Gastrocnemius medialis (tissue), 4 donors: Measurements from ENCODE around the gene ADIRF. TPM values are rescaled to one million over a fixed set of nuclear protein-coding genes. Genes with fewer than 3 reads are reported as not detected.
"Not testable (repeated sequence)": the region's sequence is repeated elsewhere in the genome, so short reads cannot be mapped to it uniquely, and the experiment has no call there.

ENCODE experiments used
- ATAC-seq, 2 donors: fragments of 150-250 bp; one replicate each; pipeline ENCODE4 v1.9.1; 2016
- DNase-seq, 2 donors: peaks; one replicate each; pipeline ENCODE4 v3.0.0-alpha.2; 2019
- H3K27ac ChIP-seq, 4 donors: fragments of 200-600 bp; sonication (generic); 1 replicate in 1 of 4; 2 replicates in 3 of 4; pipeline ENCODE4 v1.5.1; 2016 to 2018; ENCODE audit warnings: mild to moderate bottlenecking in 2 of 4, moderate library complexity in 1 of 4
- H3K27me3 ChIP-seq, 3 donors: fragments of 200-600 bp; sonication (generic) in 2 of 3; 1 replicate in 1 of 3; 2 replicates in 2 of 3; pipeline versions ENCODE4 v1.5.1 to v1.6.0; 2016 to 2019; ENCODE audit warnings: mild to moderate bottlenecking in 1 of 3, moderate library complexity in 1 of 3
- H3K36me3 ChIP-seq, 2 donors: fragments of 200-600 bp; sonication (generic) in 1 of 2; one replicate each; pipeline ENCODE4 v1.5.1; 2017 to 2018
- H3K4me1 ChIP-seq, 2 donors: fragments of 200-600 bp; sonication (generic) in 1 of 2; one replicate each; pipeline ENCODE4 v1.5.1; 2016 to 2017; ENCODE audit warnings: mild to moderate bottlenecking in 2 of 2
- H3K4me3 ChIP-seq, 4 donors: fragments of 200-600 bp; sonication (generic) in 3 of 4; 1 replicate in 1 of 4; 2 replicates in 3 of 4; pipeline ENCODE4 v1.5.1; 2016 to 2019; ENCODE audit warnings: mild to moderate bottlenecking in 2 of 4
- H3K9me3 ChIP-seq, 3 donors: fragments of 200-600 bp; sonication (generic) in 2 of 3; 1 replicate in 1 of 3; 2 replicates in 2 of 3; pipeline ENCODE4 v1.5.1; 2016 to 2019
- POLR2A ChIP-seq, 2 donors: fragments of 450-650 bp; IDR thresholded peaks; one replicate each; pipeline ENCODE4 v1.6.1; 2017; ENCODE audit warnings: antibody characterized with exemption in 2 of 2, mild to moderate bottlenecking in 2 of 2, moderate library complexity in 2 of 2
- in situ Hi-C, 4 donors: fragments of 200-750 bp; cut with MboI; loops; one replicate each; pipeline versions ENCODE4 v1.15.0 to v1.8.0; 2017; ENCODE audit warnings: low sequenced_read_pairs in 4 of 4
- intact Hi-C: fragments of 100-400 bp; cut with DNase I; formaldehyde crosslinking; loops from one replicate; pipeline ENCODE4 v1.15.1; 2023; ENCODE audit warnings: low total_unique reads
- total RNA-seq, 4 donors: library from RNA; depleted of rRNA; stranded (reverse); fragments of >200 nt; gene quantifications; one replicate each; pipeline versions ENCODE4 v1.1.0 to v1.2.3, GENCODE V29; 2016
- TF ChIP-seq, protein P1 (sequence below), 5 experiments: fragments of 450-650 bp in 3 of 5; fragments of 200-600 bp in 2 of 5; sonication (generic) in 2 of 5; IDR thresholded peaks in 4 of 5; conservative IDR thresholded peaks in 1 of 5; 1 replicate in 4 of 5; 2 replicates in 1 of 5; pipeline ENCODE4 v1.5.1; 2016 to 2019; ENCODE audit warnings: antibody characterized with exemption in 5 of 5, mild to moderate bottlenecking in 3 of 5, moderate library complexity in 3 of 5

Gene ADIRF
- total RNA-seq, 4 donors from 2014 or later = 20.1 to 51.2 (median 31.0) TPM

- H3K4me3 ChIP-seq = no peak overlapping the region
- no peaks in the 10 kb centered on the region for H3K9me3 ChIP-seq
- no peak for ATAC-seq
- in situ Hi-C loops (loop anchor here in 1 of 4 donors (25.0 kb wide), 1 partner anchor 155 kb away; the partner anchor contains the start of genes GLUD1 and SHLD2), intact Hi-C loops (no loop called here)
- H3K27ac ChIP-seq = no peak overlapping the region
- peaks cover 0 to 5% of the 10 kb centered on the region in 2 donors for H3K36me3 ChIP-seq
- TF ChIP-seq POLR2A (IDR thresholded peaks at IDR 0.05) = no peak
- TF ChIP-seq, protein P1, sequence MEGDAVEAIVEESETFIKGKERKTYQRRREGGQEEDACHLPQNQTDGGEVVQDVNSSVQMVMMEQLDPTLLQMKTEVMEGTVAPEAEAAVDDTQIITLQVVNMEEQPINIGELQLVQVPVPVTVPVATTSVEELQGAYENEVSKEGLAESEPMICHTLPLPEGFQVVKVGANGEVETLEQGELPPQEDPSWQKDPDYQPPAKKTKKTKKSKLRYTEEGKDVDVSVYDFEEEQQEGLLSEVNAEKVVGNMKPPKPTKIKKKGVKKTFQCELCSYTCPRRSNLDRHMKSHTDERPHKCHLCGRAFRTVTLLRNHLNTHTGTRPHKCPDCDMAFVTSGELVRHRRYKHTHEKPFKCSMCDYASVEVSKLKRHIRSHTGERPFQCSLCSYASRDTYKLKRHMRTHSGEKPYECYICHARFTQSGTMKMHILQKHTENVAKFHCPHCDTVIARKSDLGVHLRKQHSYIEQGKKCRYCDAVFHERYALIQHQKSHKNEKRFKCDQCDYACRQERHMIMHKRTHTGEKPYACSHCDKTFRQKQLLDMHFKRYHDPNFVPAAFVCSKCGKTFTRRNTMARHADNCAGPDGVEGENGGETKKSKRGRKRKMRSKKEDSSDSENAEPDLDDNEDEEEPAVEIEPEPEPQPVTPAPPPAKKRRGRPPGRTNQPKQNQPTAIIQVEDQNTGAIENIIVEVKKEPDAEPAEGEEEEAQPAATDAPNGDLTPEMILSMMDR (IDR thresholded peaks at IDR 0.05 in 4 of 5, conservative IDR thresholded peaks at IDR 0.05 in 1 of 5) = no peak
- no peaks in the 10 kb centered on the region for H3K27me3 ChIP-seq
- H3K4me1 ChIP-seq = no peaks in the 10 kb centered on the region
- no peak for DNase-seq
Observed at GRCh38 chr10:86932674-86933073, 35.6 kb upstream of the ADIRF start.

- H3K4me1 ChIP-seq, intact Hi-C loops, H3K4me3 ChIP-seq, H3K27ac ChIP-seq, DNase-seq, ATAC-seq, H3K9me3 ChIP-seq, H3K36me3 ChIP-seq, H3K27me3 ChIP-seq: not testable (repeated sequence)
- in situ Hi-C loops = loop anchor here in 1 of 4 donors (25.0 kb wide), 1 partner anchor 153 kb away; the partner anchor contains the start of genes GLUD1 and SHLD2
Observed at GRCh38 chr10:86934162-86934711, 34.0 kb upstream of the ADIRF start.

GRCh38 chr10:86936661-86937501 is 31.4 kb upstream of the ADIRF start:
- DNase-seq (no peak), ATAC-seq (no peak)
- intact Hi-C loops (loop anchor here (5.0 kb wide), 1 partner anchor 210 kb away; no protein-coding TSS in a partner anchor), in situ Hi-C loops (loop anchor here in 1 of 4 donors (25.0 kb wide), 1 partner anchor 150 kb away; the partner anchor contains the start of genes GLUD1 and SHLD2)
- H3K4me3 ChIP-seq = no peak overlapping the region
- H3K4me1 ChIP-seq = peaks cover 0 to 5% of the 10 kb centered on the region in 2 donors
- H3K36me3 ChIP-seq = no peaks in the 10 kb centered on the region
- TF ChIP-seq, protein P1 (IDR thresholded peaks at IDR 0.05 in 4 of 5, conservative IDR thresholded peaks at IDR 0.05 in 1 of 5) = no peak
- no peak for TF ChIP-seq POLR2A (IDR thresholded peaks at IDR 0.05)
- H3K27me3 ChIP-seq = no peaks in the 10 kb centered on the region
- no peaks in the 10 kb centered on the region for H3K9me3 ChIP-seq
- no peak overlapping the region for H3K27ac ChIP-seq

DNA sequence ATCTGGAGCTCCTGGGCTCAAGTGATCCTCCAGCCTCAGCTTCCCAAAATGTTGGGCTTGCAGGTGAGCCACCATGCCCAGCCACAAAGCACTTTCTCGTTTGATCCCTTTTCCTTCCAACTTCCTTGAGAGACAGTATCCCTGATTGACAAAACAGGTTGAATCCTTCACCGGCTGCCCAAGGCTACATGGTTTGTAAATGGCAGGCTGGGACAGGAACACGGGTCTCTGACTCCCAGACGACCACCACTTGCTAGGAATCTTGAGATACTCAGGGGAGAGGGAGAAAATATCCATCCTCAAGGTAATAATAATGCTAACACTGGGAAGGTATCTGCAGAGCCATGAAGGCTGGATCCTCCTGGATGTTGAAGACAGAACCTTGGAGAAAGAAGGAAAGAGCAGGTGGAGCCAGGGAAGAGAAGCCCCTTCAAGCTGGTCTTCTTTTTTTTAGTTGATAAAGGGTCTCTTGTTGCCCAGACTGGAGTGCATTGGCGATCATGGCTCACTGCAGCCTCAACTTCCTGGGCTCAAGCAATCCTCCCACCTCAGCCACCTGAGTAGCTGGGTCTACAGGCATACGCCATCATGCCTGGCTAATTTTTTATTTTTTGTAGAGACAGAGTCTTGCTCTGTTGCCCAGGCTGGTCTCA is 30.7 kb upstream of the ADIRF start:
- no peak overlapping the region for H3K27ac ChIP-seq
- H3K4me1 ChIP-seq = peaks cover 0 to 5% of the 10 kb centered on the region in 2 donors
- no peaks in the 10 kb centered on the region for H3K9me3 ChIP-seq
- no peak overlapping the region for H3K4me3 ChIP-seq
- DNase-seq (no peak), ATAC-seq (no peak)
- H3K27me3 ChIP-seq = no peaks in the 10 kb centered on the region
- in situ Hi-C loops (loop anchor here in 1 of 4 donors (25.0 kb wide), 1 partner anchor 150 kb away; the partner anchor contains the start of genes GLUD1 and SHLD2), intact Hi-C loops (loop anchor here (5.0 kb wide), 1 partner anchor 210 kb away; no protein-coding TSS in a partner anchor)
- TF ChIP-seq, protein P1 (IDR thresholded peaks at IDR 0.05 in 4 of 5, conservative IDR thresholded peaks at IDR 0.05 in 1 of 5) = no peak
- TF ChIP-seq POLR2A (IDR thresholded peaks at IDR 0.05) = no peak
- no peaks in the 10 kb centered on the region for H3K36me3 ChIP-seq
